H54 (cell line): Measurements from ENCODE around the gene OSBPL9.

Experiments
- DNase-seq: peaks from one replicate; pipeline ENCODE4 v3.0.0; 2011; ENCODE audit warnings: low spot score, mixed read lengths; ENCODE audit not compliant: insufficient read length
- FAIRE-seq: peaks from 3 replicates; lab custom pipeline; 2011; peaks lifted over from hg19 to GRCh38; lab: Jason Lieb, UNC
- POLR2A ChIP-seq: IDR thresholded peaks from 2 replicates; pipeline ENCODE4 v1.6.1; 2011; ENCODE audit warnings: low read depth, mild to moderate bottlenecking, low read length

The OSBPL9 gene

GRCh38 chr1:51621161-51621560 lies 4.3 kb downstream of the OSBPL9 start:
- FAIRE-seq (no peak), DNase-seq (no peak)
- no peak for TF ChIP-seq POLR2A

- DNase-seq (no peak), FAIRE-seq (no peak)
- no peak for TF ChIP-seq POLR2A
Measured at GRCh38 chr1:51621841-51622454, 5.1 kb downstream of the OSBPL9 start.

DNA sequence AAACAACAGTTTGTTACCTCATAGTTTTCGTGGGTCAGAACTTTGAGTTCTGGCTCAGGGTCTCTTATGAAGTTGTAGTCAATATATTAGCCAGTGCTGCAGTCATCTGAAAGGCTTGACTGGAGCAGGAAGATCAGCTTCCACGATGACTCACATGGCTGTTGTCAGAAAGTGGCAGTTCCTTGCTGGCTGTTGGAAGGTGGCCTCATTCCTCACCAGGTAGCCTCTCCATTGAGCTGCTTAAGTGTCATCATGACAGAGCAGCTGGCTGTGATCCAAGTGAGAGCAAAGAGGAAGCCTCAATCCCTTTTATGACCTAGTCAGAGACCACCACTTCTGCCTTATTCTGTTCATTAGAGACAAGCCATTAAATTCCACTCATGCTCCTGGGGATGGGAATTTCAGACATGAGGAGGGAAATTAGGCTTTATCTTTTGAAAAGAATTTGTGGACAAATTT lies 5.6 kb downstream of the OSBPL9 start:
- FAIRE-seq (peak; percentile 98), DNase-seq (peak; percentile 46)
- no peak for TF ChIP-seq POLR2A

DNA sequence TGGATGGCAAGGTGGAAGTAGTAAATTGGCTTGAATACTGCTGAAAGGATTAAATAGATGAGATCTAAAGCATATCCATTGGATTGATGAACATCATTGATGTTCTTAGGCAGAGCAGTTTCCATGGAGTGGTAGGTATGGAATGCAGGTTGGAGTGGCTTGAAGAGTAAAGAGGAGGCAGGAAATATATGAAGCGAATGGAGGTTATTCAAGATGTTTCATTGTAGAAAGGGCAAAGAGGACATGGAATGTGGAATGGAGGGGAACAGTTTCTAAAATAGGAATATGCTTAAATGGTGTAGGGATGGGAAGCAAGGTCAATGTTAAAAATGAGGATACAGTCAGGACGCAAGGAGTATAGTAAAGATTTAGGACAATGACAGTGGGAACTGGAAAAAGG lies 6.1 kb downstream of the OSBPL9 start:
- no peak for DNase-seq
- FAIRE-seq = no peak
- no peak for TF ChIP-seq POLR2A

DNA sequence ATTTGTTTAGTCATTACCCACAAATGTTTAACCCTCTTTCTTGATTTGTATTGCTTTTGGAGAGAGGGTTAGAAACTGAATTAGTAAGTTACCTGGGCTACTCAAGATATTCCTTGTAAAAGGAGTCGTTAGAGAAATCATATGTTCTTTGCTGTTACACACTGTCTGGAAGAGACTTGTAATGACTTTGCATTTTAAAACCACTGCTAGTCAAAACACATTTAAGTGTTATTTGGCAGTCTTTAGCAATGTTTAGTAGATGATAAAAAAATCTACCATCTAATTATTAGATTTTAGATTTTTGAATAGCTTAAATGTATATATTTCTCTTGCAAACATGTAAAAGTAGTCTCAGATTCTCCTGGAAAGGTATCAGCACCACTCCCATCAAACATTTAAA lies 6.6 kb downstream of the OSBPL9 start:
- no peak for TF ChIP-seq POLR2A
- no peak for FAIRE-seq
- DNase-seq = no peak

DNA sequence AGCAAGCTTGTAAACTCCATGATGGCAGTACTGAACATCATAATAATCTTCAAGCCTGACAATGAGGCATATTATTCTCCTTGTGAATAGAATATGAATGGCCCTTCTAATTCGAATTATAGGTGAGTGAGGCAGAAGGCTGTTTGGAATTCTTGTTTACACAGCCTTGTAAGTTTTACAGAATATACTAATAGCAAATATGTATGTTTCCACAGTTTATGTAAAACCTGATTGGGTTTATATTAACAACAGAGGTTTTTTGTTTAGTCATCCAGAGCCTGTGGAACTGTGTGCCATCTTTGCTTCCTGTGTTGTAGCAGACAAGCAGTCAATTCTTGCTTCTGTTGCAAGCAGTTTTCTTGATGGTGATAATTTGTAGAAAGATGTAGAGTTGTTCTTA lies 8.0 kb downstream of the OSBPL9 start:
- DNase-seq = no peak
- no peak for TF ChIP-seq POLR2A
- peak; percentile 48 for FAIRE-seq

- FAIRE-seq (peak; percentile 82), DNase-seq (no peak)
- TF ChIP-seq POLR2A = no peak
Measured at GRCh38 chr1:51627672-51628071, 10.8 kb downstream of the OSBPL9 start.

DNA sequence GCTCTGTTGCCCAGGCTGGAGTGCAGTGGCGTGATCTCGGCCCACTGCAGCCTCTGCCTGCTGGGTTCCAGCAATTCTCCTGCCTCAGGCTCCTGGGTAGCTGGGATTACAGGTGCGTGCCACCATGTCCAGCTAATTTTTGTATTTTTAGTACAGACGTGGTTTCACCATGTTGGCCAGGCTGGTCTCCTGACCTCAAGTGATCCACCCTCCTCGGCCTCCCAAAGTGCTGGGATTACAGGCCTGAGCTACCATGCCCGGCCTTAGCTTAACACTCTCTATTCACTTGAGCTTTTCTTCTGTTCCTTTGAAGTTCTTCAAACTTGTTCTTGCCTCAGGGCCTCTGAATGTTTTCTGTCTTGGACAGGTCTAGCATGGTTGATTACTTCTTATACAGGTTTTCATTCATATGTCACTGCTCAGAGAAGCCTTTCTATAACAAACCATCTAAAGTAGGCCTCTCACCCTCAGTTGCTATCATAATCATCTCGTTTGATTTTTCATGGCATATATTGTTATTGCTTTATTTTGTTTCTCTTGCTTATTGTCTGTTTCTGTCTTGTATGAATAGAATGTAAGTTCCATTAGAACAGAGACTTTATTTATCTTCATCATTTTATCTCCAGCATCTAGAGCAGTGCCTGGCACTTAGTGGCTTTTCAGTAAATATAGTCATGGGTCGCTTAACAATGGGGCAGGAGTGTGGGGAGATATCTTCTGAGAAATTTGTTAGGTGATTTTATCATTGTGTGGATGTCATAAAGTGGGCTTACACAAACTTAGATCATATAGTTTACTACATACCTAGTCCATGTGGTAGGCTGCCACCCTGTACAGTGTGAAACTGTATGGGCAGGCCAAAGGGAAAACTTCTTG lies 12.1 kb downstream of the OSBPL9 start:
- TF ChIP-seq POLR2A = no peak
- DNase-seq (no peak), FAIRE-seq (no peak)

DNA sequence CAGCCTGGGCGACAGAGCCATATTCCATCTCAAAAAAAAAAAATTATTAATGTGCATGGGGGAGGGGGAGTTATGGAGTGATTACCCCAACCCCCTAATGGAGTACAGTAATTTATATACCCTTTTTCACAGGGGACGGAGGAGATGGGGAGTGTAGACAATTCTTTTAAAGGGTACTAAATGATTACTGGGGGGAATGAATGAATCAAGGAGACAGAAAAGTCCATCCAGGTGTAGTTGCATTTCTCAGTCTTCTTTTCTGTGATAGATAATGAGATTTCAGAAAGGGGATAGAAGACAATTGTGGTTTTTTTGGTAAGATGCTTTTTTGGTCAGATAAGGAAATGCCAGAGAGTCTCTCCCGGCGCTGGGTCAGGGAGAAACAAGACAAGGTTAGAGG lies 13.0 kb downstream of the OSBPL9 start:
- FAIRE-seq (no peak), DNase-seq (no peak)
- no peak for TF ChIP-seq POLR2A

DNA sequence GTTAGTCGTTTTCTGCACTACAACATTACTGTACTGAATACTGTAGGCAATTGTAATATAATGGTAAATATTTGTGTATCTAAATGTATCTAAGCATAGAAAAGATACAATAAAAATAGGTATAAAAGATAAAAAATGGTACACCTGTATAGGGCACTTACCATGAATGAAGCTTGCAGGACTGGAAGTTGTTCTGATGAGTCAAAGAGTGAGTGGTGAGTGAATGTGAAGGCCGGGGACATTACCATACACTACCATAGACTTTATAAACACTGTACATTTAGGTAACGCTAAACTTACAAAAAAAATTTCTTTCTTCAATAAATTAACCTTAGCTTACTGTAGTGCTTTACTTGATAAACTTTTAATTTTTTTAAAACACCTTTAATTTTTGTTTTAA lies 13.5 kb downstream of the OSBPL9 start:
- FAIRE-seq = no peak
- no peak for DNase-seq
- TF ChIP-seq POLR2A = no peak

DNA sequence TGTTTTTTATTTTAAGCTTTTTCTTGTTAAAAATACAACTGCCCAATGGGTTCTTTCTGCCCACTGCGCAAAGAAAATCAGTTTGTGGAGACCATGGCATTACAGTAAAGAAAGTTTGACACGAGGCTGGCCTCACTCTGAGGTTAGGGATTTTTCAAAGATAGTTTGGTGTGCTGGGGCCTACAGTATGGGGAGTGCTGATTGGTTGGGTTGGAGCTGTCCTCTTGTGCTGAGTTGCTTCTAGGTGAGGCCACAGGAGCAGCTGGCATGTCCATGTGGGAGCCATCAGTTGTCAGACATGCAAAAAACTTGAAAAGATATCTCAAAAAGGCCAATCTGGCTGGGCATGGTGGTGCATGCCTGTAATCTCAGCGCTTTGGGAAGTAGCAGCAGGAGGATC lies 14.0 kb downstream of the OSBPL9 start:
- TF ChIP-seq POLR2A = no peak
- FAIRE-seq (no peak), DNase-seq (no peak)

GRCh38 chr1:51631747-51632146 lies 14.9 kb downstream of the OSBPL9 start:
- TF ChIP-seq POLR2A = no peak
- DNase-seq (no peak), FAIRE-seq (no peak)

DNA sequence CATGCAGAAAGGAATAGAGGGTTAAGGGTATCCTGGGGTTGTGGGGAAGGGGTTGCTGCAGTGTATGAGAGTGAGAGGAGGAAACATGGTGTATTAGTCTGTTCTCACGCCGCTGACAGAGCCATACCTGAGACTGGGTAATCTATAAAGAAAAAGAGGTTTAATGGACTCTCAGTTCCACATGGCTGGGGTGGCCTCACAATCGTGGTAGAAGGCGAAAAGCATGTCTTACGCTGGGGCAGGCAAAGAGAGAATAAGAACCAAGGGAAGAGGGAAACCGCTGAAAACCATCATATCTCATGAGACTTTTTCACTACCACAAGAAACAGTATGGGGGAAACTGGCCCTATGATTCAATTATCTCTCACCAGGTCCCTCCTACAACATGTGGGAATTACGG lies 17.7 kb downstream of the OSBPL9 start:
- DNase-seq (no peak), FAIRE-seq (no peak)
- no peak for TF ChIP-seq POLR2A

- TF ChIP-seq POLR2A = no peak
- DNase-seq = no peak
- FAIRE-seq = no peak
Measured at GRCh38 chr1:51635615-51636014, 18.7 kb downstream of the OSBPL9 start.

- TF ChIP-seq POLR2A = no peak
- FAIRE-seq (peak; percentile 52), DNase-seq (no peak)
Measured at GRCh38 chr1:51636191-51636590, 19.3 kb downstream of the OSBPL9 start.
